ENCODE data around the gene WDR31. TPM values are rescaled to one million over a fixed set of nuclear protein-coding genes. Genes with fewer than 3 reads are reported as not detected.
"Not testable (repeated sequence)": the region's sequence is repeated elsewhere in the genome, so short reads cannot be mapped to it uniquely, and the experiment has no call there.

Gene WDR31
- total and polyA plus RNA-seq, 2 experiments from 2014 or later = 4.1 to 5.4 TPM

- no peak overlapping the region for H3K4me3 ChIP-seq
- no peak overlapping the region for H3K27ac ChIP-seq
- TF ChIP-seq CTCF (IDR thresholded peaks at IDR 0.05; ENCODE audit: low read depth, low read length) = no peak
- no peak for DNase-seq (ENCODE audit: low read depth in 1 of 2, low spot score in 1 of 2)
- peaks cover 7% of the 10 kb centered on the region for H3K36me3 ChIP-seq
- H3K27me3 ChIP-seq = no peaks in the 10 kb centered on the region
- H3K4me1 ChIP-seq (ENCODE audit: low read depth) = no peaks in the 10 kb centered on the region
- no peaks in the 10 kb centered on the region for H3K9me3 ChIP-seq (ENCODE audit: low read depth)
Measured at GRCh38 chr9:113369855-113370140, 29.7 kb upstream of the WDR31 start.

- no peak for DNase-seq (ENCODE audit: low read depth in 1 of 2, low spot score in 1 of 2)
Measured at GRCh38 chr9:113368982-113369854, 29.1 kb upstream of the WDR31 start.

GRCh38 chr9:113368348-113368981 is 28.4 kb upstream of the WDR31 start:
- Histone ChIP-seq H3K4me3 (no peak overlapping the region), H3K27ac (no peak overlapping the region), H3K4me1 (ENCODE audit: low read depth) (no peaks in the 10 kb centered on the region), H3K9me3 (ENCODE audit: low read depth) (no peaks in the 10 kb centered on the region), H3K36me3 (peaks cover 2% of the 10 kb centered on the region), H3K27me3 (no peaks in the 10 kb centered on the region)
- TF ChIP-seq CTCF (IDR thresholded peaks at IDR 0.05; ENCODE audit: low read depth, low read length) = no peak
- no peak for DNase-seq (ENCODE audit: low read depth in 1 of 2, low spot score in 1 of 2)

More at GRCh38 chr9:113368982-113369854, 29.1 kb upstream of the WDR31 start:
- no peak overlapping the region for H3K27ac ChIP-seq
- no peaks in the 10 kb centered on the region for H3K9me3 ChIP-seq (ENCODE audit: low read depth)
- no peaks in the 10 kb centered on the region for H3K4me1 ChIP-seq (ENCODE audit: low read depth)
- no peaks in the 10 kb centered on the region for H3K27me3 ChIP-seq
- H3K36me3 ChIP-seq = peaks cover 7% of the 10 kb centered on the region
- TF ChIP-seq CTCF (IDR thresholded peaks at IDR 0.05; ENCODE audit: low read depth, low read length) = no peak
- no peak overlapping the region for H3K4me3 ChIP-seq

GRCh38 chr9:113365652-113366051 is 25.6 kb upstream of the WDR31 start:
- peak in 1 of 2 donors; percentile 20 for DNase-seq (ENCODE audit: low read depth in 1 of 2, low spot score in 1 of 2)
- not testable (repeated sequence) for H3K27me3 ChIP-seq; H3K4me1 ChIP-seq (ENCODE audit: low read depth); H3K9me3 ChIP-seq (ENCODE audit: low read depth); H3K27ac ChIP-seq; H3K36me3 ChIP-seq; H3K4me3 ChIP-seq

DNA sequence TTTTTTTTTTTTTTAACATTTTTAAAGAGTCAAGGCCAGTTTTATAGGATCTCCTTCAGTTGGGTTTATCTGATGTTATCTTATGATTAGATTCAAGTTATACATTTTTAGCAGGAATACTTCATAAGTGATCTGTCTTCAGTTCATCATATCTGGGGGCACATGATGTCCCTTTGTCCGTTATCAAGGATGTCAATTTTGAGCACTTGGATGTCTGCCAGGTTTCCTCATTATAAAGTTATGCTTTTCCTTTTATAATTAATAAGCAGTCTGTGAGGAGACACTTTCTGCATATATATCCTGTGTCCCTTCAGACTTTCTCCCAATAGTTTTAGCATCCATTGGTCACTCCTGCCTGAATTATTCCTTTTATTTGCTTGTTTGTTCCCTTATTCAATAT is 24.9 kb upstream of the WDR31 start:
- H3K4me3 ChIP-seq = no peak overlapping the region
- no peak for TF ChIP-seq CTCF (IDR thresholded peaks at IDR 0.05; ENCODE audit: low read depth, low read length)

GRCh38 chr9:113363336-113363735 is 23.3 kb upstream of the WDR31 start:
- no peak for TF ChIP-seq CTCF (IDR thresholded peaks at IDR 0.05; ENCODE audit: low read depth, low read length)
- no peak overlapping the region for H3K4me3 ChIP-seq
- DNase-seq (ENCODE audit: low read depth in 1 of 2, low spot score in 1 of 2) = no peak
- no peaks in the 10 kb centered on the region for H3K9me3 ChIP-seq (ENCODE audit: low read depth)
- H3K4me1 ChIP-seq (ENCODE audit: low read depth) = no peaks in the 10 kb centered on the region
- H3K27me3 ChIP-seq = no peaks in the 10 kb centered on the region
- no peaks in the 10 kb centered on the region for H3K36me3 ChIP-seq
- H3K27ac ChIP-seq = no peak overlapping the region

More for the DNA sequence above, 24.9 kb upstream of the WDR31 start:
- Histone ChIP-seq H3K27me3 (no peaks in the 10 kb centered on the region), H3K27ac (no peak overlapping the region), H3K4me1 (ENCODE audit: low read depth) (no peaks in the 10 kb centered on the region), H3K36me3 (no peaks in the 10 kb centered on the region), H3K9me3 (ENCODE audit: low read depth) (no peaks in the 10 kb centered on the region)
- no peak for DNase-seq (ENCODE audit: low read depth in 1 of 2, low spot score in 1 of 2)

Measured in cardiac muscle cell (in vitro differentiated cells and primary cell).